Activated CD4-positive, CD25-positive, alpha-beta regulatory T cell treated with anti-CD3 and anti-CD28 coated beads, Interleukin-2, amount 50 U/mL, for 72 hours (primary cell): Measurements from ENCODE around the gene TGM1.
"Not testable (repeated sequence)": the region's sequence is repeated elsewhere in the genome, so short reads cannot be mapped to it uniquely, and the experiment has no call there.

Experiments
- DNase-seq: peaks from one replicate; pipeline ENCODE4 v3.0.0; 2021

The TGM1 gene

GRCh38 chr14:24203249-24203886, 59.6 kb downstream of the TGM1 start:
- not testable (repeated sequence) for DNase-seq

- DNase-seq = not testable (repeated sequence)
Measured at GRCh38 chr14:24202538-24202937, 60.4 kb downstream of the TGM1 start.
